ENCODE results near the gene NPAS2.
A peak's percentile ranks its signal among the peaks of the same experiment; 100 is the strongest.

Gene NPAS2

GRCh38 chr2:101004620-101005325, 184.8 kb downstream of the NPAS2 start:
- H3K79me2 ChIP-seq (ENCODE audit: low read length) = peaks cover 57% of the 10 kb centered on the region
- no peak overlapping the region for H3K4me3 ChIP-seq (ENCODE audit: low read length)
- peaks cover 63% of the 10 kb centered on the region for H3K36me3 ChIP-seq (replicated peaks; ENCODE audit: low read depth, low read length)
- peaks cover 23% of the 10 kb centered on the region for H3K4me1 ChIP-seq (ENCODE audit: low read length)
- no peaks in the 10 kb centered on the region for H3K27me3 ChIP-seq (ENCODE audit: low read depth, low read length)
- H3K4me2 ChIP-seq (ENCODE audit: low read length) = no peak overlapping the region
- TF ChIP-seq EZH2phosphoT487 (IDR thresholded peaks at IDR 0.05; ENCODE audit: low read depth) = no peak
- no peak for TF ChIP-seq CTCF (IDR thresholded peaks at IDR 0.05; ENCODE audit: low read depth, low read length)
- H2AFZ ChIP-seq (ENCODE audit: low read depth, low read length) = no peak overlapping the region
- H3K9me3 ChIP-seq (ENCODE audit: insufficient read depth, low read length) = no peaks in the 10 kb centered on the region
- no peak overlapping the region for H3K27ac ChIP-seq (ENCODE audit: low read length)
- peaks cover 59% of the 10 kb centered on the region for H4K20me1 ChIP-seq (ENCODE audit: insufficient read depth, low read length)
- H3K9ac ChIP-seq (ENCODE audit: low read length) = no peak overlapping the region

- peaks cover 69% of the 10 kb centered on the region for H3K36me3 ChIP-seq (replicated peaks; ENCODE audit: low read depth, low read length)
- H3K9ac ChIP-seq (ENCODE audit: low read length) = no peak overlapping the region
- H4K20me1 ChIP-seq (ENCODE audit: insufficient read depth, low read length) = peaks cover 71% of the 10 kb centered on the region
- no peak overlapping the region for H3K4me3 ChIP-seq (ENCODE audit: low read length)
- peaks cover 60% of the 10 kb centered on the region for H3K79me2 ChIP-seq (ENCODE audit: low read length)
- TF ChIP-seq CTCF (IDR thresholded peaks at IDR 0.05; ENCODE audit: low read depth, low read length) = no peak
- H3K27ac ChIP-seq (ENCODE audit: low read length) = no peak overlapping the region
- H3K4me1 ChIP-seq (ENCODE audit: low read length) = peaks cover 36% of the 10 kb centered on the region
- no peak overlapping the region for H3K4me2 ChIP-seq (ENCODE audit: low read length)
- no peaks in the 10 kb centered on the region for H3K9me3 ChIP-seq (ENCODE audit: insufficient read depth, low read length)
- no peaks in the 10 kb centered on the region for H3K27me3 ChIP-seq (ENCODE audit: low read depth, low read length)
- H2AFZ ChIP-seq (ENCODE audit: low read depth, low read length) = no peak overlapping the region
Observed at GRCh38 chr2:101006065-101006715, 186.3 kb downstream of the NPAS2 start.

- H3K79me2 ChIP-seq (ENCODE audit: low read length) = peaks cover 57% of the 10 kb centered on the region
- H4K20me1 ChIP-seq (ENCODE audit: insufficient read depth, low read length) = peaks cover 85% of the 10 kb centered on the region
- peaks cover 70% of the 10 kb centered on the region for H3K36me3 ChIP-seq (replicated peaks; ENCODE audit: low read depth, low read length)
- H3K27ac ChIP-seq (ENCODE audit: low read length) = no peak overlapping the region
- no peak overlapping the region for H3K9ac ChIP-seq (ENCODE audit: low read length)
- H2AFZ ChIP-seq (ENCODE audit: low read depth, low read length) = no peak overlapping the region
- H3K9me3 ChIP-seq (ENCODE audit: insufficient read depth, low read length) = no peaks in the 10 kb centered on the region
- H3K27me3 ChIP-seq (ENCODE audit: low read depth, low read length) = no peaks in the 10 kb centered on the region
- peaks cover 45% of the 10 kb centered on the region for H3K4me1 ChIP-seq (ENCODE audit: low read length)
- H3K4me2 ChIP-seq (ENCODE audit: low read length) = no peak overlapping the region
- no peak overlapping the region for H3K4me3 ChIP-seq (ENCODE audit: low read length)
- TF ChIP-seq EZH2phosphoT487 (IDR thresholded peaks at IDR 0.05; ENCODE audit: low read depth) = no peak
- TF ChIP-seq CTCF (IDR thresholded peaks at IDR 0.05; ENCODE audit: low read depth, low read length) = no peak
Observed at GRCh38 chr2:101007415-101008345, 187.7 kb downstream of the NPAS2 start.

- Histone ChIP-seq H3K9me3 (ENCODE audit: insufficient read depth, low read length) (no peaks in the 10 kb centered on the region), H3K4me2 (ENCODE audit: low read length) (peak overlapping the region; percentile 53), H3K27ac (ENCODE audit: low read length) (peak overlapping the region; percentile 76), H3K27me3 (ENCODE audit: low read depth, low read length) (no peaks in the 10 kb centered on the region), H3K4me3 (ENCODE audit: low read length) (peak overlapping the region; percentile 24; the same call in 1 of the 2 replicates), H3K36me3 (replicated peaks; ENCODE audit: low read depth, low read length) (peaks cover 61% of the 10 kb centered on the region), H4K20me1 (ENCODE audit: insufficient read depth, low read length) (peaks cover 68% of the 10 kb centered on the region), H3K79me2 (ENCODE audit: low read length) (peaks cover 32% of the 10 kb centered on the region), H2AFZ (ENCODE audit: low read depth, low read length) (no peak overlapping the region), H3K9ac (ENCODE audit: low read length) (no peak overlapping the region), H3K4me1 (ENCODE audit: low read length) (peaks cover 29% of the 10 kb centered on the region)
- no peak for TF ChIP-seq EZH2phosphoT487 (IDR thresholded peaks at IDR 0.05; ENCODE audit: low read depth)
- TF ChIP-seq CTCF (IDR thresholded peaks at IDR 0.05; ENCODE audit: low read depth, low read length) = no peak
Observed at GRCh38 chr2:101011152-101011551, 191.2 kb downstream of the NPAS2 start.
